GM23338 (cell line): ENCODE measurements around the gene SCRT2. TPM values are rescaled to one million over a fixed set of nuclear protein-coding genes. Genes with fewer than 3 reads are reported as not detected.

Experiments used
- ATAC-seq: fragments of 200-7000 bp; cut with Tn5 transposase; 3 replicates; pipeline ENCODE4 v1.9.1; 2020
- DNase-seq: peaks from one replicate; pipeline ENCODE4 v3.0.0-alpha.2; 2015; ENCODE audit warnings: low spot score
- H2AFZ ChIP-seq: fragments of 200-600 bp; sonication (generic); 2 replicates; pipeline ENCODE4 v1.8.0; 2016; ENCODE audit warnings: antibody characterized with exemption, mild to moderate bottlenecking, moderate library complexity
- H3F3A ChIP-seq: fragments of 200-600 bp; sonication (generic); replicated peaks from 2 replicates; pipeline ENCODE4 v1.8.0; 2017; ENCODE audit warnings: antibody characterized with exemption, mixed run types, low read depth
- H3K27ac ChIP-seq: fragments of 200-600 bp; sonication (generic); 2 replicates; pipeline ENCODE4 v1.6.1; 2016; ENCODE audit warnings: low read depth
- H3K27me3 ChIP-seq: fragments of 200-600 bp; sonication (generic); 2 replicates; pipeline ENCODE4 v1.8.0; 2016; ENCODE audit warnings: mild to moderate bottlenecking, mixed run types, moderate library complexity; ENCODE audit not compliant: insufficient read depth
- H3K36me3 ChIP-seq: fragments of 200-600 bp; sonication (generic); 2 replicates; pipeline ENCODE4 v1.8.0; 2016; ENCODE audit warnings: mild to moderate bottlenecking; ENCODE audit not compliant: insufficient read depth
- H3K4me1 ChIP-seq: fragments of 200-600 bp; sonication (generic); 2 replicates; pipeline ENCODE4 v1.8.0; 2016; ENCODE audit warnings: mild to moderate bottlenecking, moderate library complexity; ENCODE audit not compliant: insufficient read depth
- H3K4me2 ChIP-seq: fragments of 200-600 bp; sonication (generic); 2 replicates; pipeline ENCODE4 v1.7.1; 2017; ENCODE audit warnings: mixed run types
- H3K4me3 ChIP-seq: fragments of 200-600 bp; sonication (generic); 2 replicates; pipeline ENCODE4 v1.6.1; 2016; ENCODE audit warnings: mixed run types
- H3K79me2 ChIP-seq: fragments of 200-600 bp; sonication (generic); replicated peaks from 2 replicates; pipeline ENCODE4 v1.8.0; 2017; ENCODE audit warnings: mild to moderate bottlenecking; ENCODE audit not compliant: insufficient read depth
- H3K9me2 ChIP-seq: fragments of 200-600 bp; sonication (generic); 2 replicates; pipeline ENCODE4 v1.8.0; 2017; ENCODE audit not compliant: insufficient read depth
- H4K20me1 ChIP-seq: fragments of 200-600 bp; sonication (generic); replicated peaks from 2 replicates; pipeline ENCODE4 v1.8.0; 2017; ENCODE audit warnings: mild to moderate bottlenecking; ENCODE audit not compliant: insufficient read depth
- H3K27ac Mint-ChIP-seq: 2 replicates; pipeline ENCODE4 v1.8.0; 2020; ENCODE audit warnings: inconsistent platforms, mild to moderate bottlenecking, moderate library complexity, mixed read lengths
- H3K27me3 Mint-ChIP-seq: 3 replicates; pipeline ENCODE4 v1.8.0; 2022; ENCODE audit warnings: low read depth, mild to moderate bottlenecking, moderate library complexity, mixed read lengths, inconsistent platforms; ENCODE audit not compliant: insufficient read depth, poor library complexity
- H3K36me3 Mint-ChIP-seq: 3 replicates; pipeline ENCODE4 v1.8.0; 2021; ENCODE audit warnings: low read depth, mild to moderate bottlenecking, inconsistent platforms, moderate library complexity, mixed read lengths
- H3K4me1 Mint-ChIP-seq: 3 replicates; pipeline ENCODE4 v1.8.0; 2020; ENCODE audit warnings: mild to moderate bottlenecking, inconsistent platforms, mixed read lengths
- H3K4me3 Mint-ChIP-seq: 3 replicates; pipeline ENCODE4 v1.8.0; 2021; ENCODE audit warnings: moderate library complexity, mild to moderate bottlenecking, inconsistent platforms, mixed read lengths
- H3K9me3 Mint-ChIP-seq: 3 replicates; pipeline ENCODE4 v1.8.0; 2020; ENCODE audit warnings: moderate library complexity, mild to moderate bottlenecking, inconsistent platforms, mixed read lengths
- CREB1 ChIP-seq: fragments of 250-450 bp; sonication (Bioruptor Pico); IDR thresholded peaks from 2 replicates; pipeline ENCODE4 v1.5.0; 2020; ENCODE audit warnings: low read depth, mild to moderate bottlenecking, moderate library complexity
- EZH2 ChIP-seq: fragments of 200-600 bp; sonication (generic); IDR thresholded peaks from one replicate; pipeline ENCODE4 v1.8.0; 2017; ENCODE audit warnings: antibody characterized with exemption, mild to moderate bottlenecking, low read depth; ENCODE audit not compliant: unreplicated experiment
- JUNB ChIP-seq: IDR thresholded peaks from one replicate; pipeline ENCODE4 v1.6.1; 2016; ENCODE audit warnings: antibody characterized with exemption; ENCODE audit not compliant: unreplicated experiment
- NANOG ChIP-seq: IDR thresholded peaks from 2 replicates; pipeline ENCODE4 v1.6.1; 2016; ENCODE audit warnings: antibody characterized with exemption, borderline replicate concordance
- POLR2AphosphoS5 ChIP-seq: IDR thresholded peaks from 2 replicates; pipeline ENCODE4 v1.6.1; 2016; ENCODE audit warnings: antibody characterized with exemption, low read depth
- STAT1 ChIP-seq: IDR thresholded peaks from one replicate; pipeline ENCODE4 v1.6.1; 2016; ENCODE audit warnings: antibody characterized with exemption; ENCODE audit not compliant: unreplicated experiment
- ZNF114 ChIP-seq: fragments of 250-450 bp; sonication (Bioruptor Pico); IDR thresholded peaks from 2 replicates; pipeline ENCODE4 v1.5.0; 2020; ENCODE audit warnings: mild to moderate bottlenecking, moderate library complexity
- ZNF331 ChIP-seq: fragments of 250-450 bp; sonication (Bioruptor Pico); IDR thresholded peaks from 2 replicates; pipeline ENCODE4 v1.5.0; 2020; ENCODE audit warnings: low read depth, mild to moderate bottlenecking, moderate library complexity
- polyA plus RNA-seq: library from polyadenylated mRNA; unstranded; fragments of >200 nt; fragmentation: Nextera tagmentation; extraction: Ambion mirVana; gene quantifications from 2 replicates; pipeline ENCODE4 v1.2.1, GENCODE V29; 2016
- total RNA-seq: library from RNA; depleted of rRNA; stranded (reverse); fragments of >200 nt; shearing (Covaris generic); gene quantifications from 2 replicates; pipeline ENCODE4 v1.2.3, GENCODE V29; 2014
- TF ChIP-seq, protein P1 (sequence below), 2 experiments: fragments of 200-600 bp in 1 of 2; sonication (generic) in 1 of 2; conservative IDR thresholded peaks; 2 replicates each; pipeline versions ENCODE4 v1.5.1 to v1.6.1; 2016 to 2017; ENCODE audit warnings: antibody characterized with exemption in 2 of 2, low read depth in 2 of 2, mild to moderate bottlenecking in 2 of 2, moderate library complexity in 1 of 2
- TF ChIP-seq, protein P2 (sequence below): IDR thresholded peaks from 2 replicates; pipeline ENCODE4 v1.6.1; 2016; ENCODE audit warnings: antibody characterized with exemption
- TF ChIP-seq, protein P3 (sequence below): IDR thresholded peaks from one replicate; pipeline ENCODE4 v1.6.1; 2018; ENCODE audit warnings: antibody characterized with exemption; ENCODE audit not compliant: unreplicated experiment

Gene SCRT2
- total and polyA plus RNA-seq, 2 experiments from 2014 or later: 0.31 TPM; not detected in 1

DNA sequence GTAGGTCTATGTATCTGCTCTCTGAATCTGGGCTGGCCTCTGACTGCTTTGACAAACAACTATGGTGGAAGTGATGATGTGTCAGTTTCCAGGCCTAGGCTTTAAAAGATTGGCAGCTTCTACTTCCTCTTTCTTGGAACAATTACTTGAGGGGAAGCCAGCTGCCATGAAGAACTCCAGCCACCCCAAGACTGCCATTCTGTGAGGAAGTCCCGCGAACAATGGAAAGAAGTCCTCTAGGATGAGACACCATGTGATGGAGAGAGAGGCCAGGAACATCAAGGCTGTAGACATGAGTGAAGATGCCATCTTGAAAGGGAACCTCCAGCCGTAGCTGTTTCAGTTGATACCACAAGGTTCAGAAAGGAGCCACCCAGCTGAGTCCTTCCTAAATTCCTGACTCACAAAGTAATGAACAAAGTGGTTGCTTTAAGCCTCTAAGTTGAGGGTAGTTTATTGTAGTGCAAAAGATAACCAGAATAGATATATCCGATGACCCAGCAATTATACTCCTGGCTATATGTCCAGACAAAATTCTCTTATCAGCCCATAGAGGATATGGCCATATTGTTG lies 50.2 kb downstream of the SCRT2 start (continued):
- TF ChIP-seq, protein P1, sequence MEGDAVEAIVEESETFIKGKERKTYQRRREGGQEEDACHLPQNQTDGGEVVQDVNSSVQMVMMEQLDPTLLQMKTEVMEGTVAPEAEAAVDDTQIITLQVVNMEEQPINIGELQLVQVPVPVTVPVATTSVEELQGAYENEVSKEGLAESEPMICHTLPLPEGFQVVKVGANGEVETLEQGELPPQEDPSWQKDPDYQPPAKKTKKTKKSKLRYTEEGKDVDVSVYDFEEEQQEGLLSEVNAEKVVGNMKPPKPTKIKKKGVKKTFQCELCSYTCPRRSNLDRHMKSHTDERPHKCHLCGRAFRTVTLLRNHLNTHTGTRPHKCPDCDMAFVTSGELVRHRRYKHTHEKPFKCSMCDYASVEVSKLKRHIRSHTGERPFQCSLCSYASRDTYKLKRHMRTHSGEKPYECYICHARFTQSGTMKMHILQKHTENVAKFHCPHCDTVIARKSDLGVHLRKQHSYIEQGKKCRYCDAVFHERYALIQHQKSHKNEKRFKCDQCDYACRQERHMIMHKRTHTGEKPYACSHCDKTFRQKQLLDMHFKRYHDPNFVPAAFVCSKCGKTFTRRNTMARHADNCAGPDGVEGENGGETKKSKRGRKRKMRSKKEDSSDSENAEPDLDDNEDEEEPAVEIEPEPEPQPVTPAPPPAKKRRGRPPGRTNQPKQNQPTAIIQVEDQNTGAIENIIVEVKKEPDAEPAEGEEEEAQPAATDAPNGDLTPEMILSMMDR (conservative IDR thresholded peaks at IDR 0.05; ENCODE audit: low read depth in 2 of 2): no peak
- TF ChIP-seq EZH2: no peak
- TF ChIP-seq CREB1 (CRISPR knock-in tag): no peak
- TF ChIP-seq, protein P2, sequence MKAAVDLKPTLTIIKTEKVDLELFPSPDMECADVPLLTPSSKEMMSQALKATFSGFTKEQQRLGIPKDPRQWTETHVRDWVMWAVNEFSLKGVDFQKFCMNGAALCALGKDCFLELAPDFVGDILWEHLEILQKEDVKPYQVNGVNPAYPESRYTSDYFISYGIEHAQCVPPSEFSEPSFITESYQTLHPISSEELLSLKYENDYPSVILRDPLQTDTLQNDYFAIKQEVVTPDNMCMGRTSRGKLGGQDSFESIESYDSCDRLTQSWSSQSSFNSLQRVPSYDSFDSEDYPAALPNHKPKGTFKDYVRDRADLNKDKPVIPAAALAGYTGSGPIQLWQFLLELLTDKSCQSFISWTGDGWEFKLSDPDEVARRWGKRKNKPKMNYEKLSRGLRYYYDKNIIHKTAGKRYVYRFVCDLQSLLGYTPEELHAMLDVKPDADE: no peak
- no peak for TF ChIP-seq JUNB
- TF ChIP-seq ZNF114 (CRISPR knock-in tag): no peak
- TF ChIP-seq, protein P3, sequence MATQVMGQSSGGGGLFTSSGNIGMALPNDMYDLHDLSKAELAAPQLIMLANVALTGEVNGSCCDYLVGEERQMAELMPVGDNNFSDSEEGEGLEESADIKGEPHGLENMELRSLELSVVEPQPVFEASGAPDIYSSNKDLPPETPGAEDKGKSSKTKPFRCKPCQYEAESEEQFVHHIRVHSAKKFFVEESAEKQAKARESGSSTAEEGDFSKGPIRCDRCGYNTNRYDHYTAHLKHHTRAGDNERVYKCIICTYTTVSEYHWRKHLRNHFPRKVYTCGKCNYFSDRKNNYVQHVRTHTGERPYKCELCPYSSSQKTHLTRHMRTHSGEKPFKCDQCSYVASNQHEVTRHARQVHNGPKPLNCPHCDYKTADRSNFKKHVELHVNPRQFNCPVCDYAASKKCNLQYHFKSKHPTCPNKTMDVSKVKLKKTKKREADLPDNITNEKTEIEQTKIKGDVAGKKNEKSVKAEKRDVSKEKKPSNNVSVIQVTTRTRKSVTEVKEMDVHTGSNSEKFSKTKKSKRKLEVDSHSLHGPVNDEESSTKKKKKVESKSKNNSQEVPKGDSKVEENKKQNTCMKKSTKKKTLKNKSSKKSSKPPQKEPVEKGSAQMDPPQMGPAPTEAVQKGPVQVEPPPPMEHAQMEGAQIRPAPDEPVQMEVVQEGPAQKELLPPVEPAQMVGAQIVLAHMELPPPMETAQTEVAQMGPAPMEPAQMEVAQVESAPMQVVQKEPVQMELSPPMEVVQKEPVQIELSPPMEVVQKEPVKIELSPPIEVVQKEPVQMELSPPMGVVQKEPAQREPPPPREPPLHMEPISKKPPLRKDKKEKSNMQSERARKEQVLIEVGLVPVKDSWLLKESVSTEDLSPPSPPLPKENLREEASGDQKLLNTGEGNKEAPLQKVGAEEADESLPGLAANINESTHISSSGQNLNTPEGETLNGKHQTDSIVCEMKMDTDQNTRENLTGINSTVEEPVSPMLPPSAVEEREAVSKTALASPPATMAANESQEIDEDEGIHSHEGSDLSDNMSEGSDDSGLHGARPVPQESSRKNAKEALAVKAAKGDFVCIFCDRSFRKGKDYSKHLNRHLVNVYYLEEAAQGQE: no peak
- no peak for TF ChIP-seq STAT1
- no peak for TF ChIP-seq POLR2AphosphoS5
- no peak for TF ChIP-seq ZNF331 (CRISPR knock-in tag)
- TF ChIP-seq NANOG: no peak

DNA sequence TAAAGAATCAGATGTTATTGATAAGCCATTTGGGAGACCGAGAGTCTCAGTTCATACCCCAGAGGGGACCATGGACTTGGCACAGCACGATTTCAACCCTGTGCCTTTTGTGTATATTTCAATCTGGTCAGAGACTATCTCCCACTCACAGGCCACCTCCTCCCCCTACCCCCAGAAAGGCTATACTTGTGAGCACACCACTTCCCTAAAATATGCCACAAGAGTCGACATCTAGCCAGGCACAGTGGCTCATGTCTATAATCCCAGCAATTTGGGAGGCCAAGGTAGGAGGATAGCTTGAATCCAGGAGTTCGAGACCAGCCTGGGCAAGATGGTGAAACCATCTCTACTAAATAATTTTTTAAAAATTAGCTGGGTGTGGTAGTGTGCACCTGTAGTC lies 51.9 kb downstream of the SCRT2 start:
- Mint-ChIP-seq H3K4me1 (peaks cover 15% of the 10 kb centered on the region), H3K36me3 (no peaks in the 10 kb centered on the region), H3K9me3 (0 out of 3 replicates have a peak, but pooled peaks cover under 1% of the 10 kb centered on the region), H3K27ac (no peak overlapping the region), H3K27me3 (peaks cover 6% of the 10 kb centered on the region), H3K4me3 (no peak overlapping the region)
- no peaks in the 10 kb centered on the region for H3K9me2 ChIP-seq
- no peak overlapping the region for H3K4me3 ChIP-seq
- H3K27me3 ChIP-seq: no peaks in the 10 kb centered on the region
- no peak overlapping the region for H3K27ac ChIP-seq
- DNase-seq (no peak), ATAC-seq (no peak)
- no peaks in the 10 kb centered on the region for H3F3A ChIP-seq
- H2AFZ ChIP-seq: no peak overlapping the region
- no peaks in the 10 kb centered on the region for H3K79me2 ChIP-seq
- H3K4me2 ChIP-seq: no peak overlapping the region
- no peaks in the 10 kb centered on the region; the same call in 1 of the 2 replicates for H4K20me1 ChIP-seq
- H3K4me1 ChIP-seq: 0 out of 2 replicates have a peak, but pooled peaks cover 3% of the 10 kb centered on the region
- no peaks in the 10 kb centered on the region for H3K36me3 ChIP-seq
- no peak for TF ChIP-seq NANOG
